Right lobe of liver (tissue), 4 donors: Measurements from ENCODE around the gene CADM2.

Source experiments
- CTCF ChIP-seq, 4 donors: fragments of 200-600 bp in 3 of 4; fragments of 450-650 bp in 1 of 4; IDR thresholded peaks; one replicate each; pipeline versions ENCODE4 v1.5.1 to v1.8.0; 2016 to 2022; ENCODE audit warnings: antibody characterized with exemption in 4 of 4, mild to moderate bottlenecking in 2 of 4
- POLR2A ChIP-seq: fragments of 450-650 bp; IDR thresholded peaks from one replicate; pipeline ENCODE4 v1.6.1; 2017; ENCODE audit warnings: antibody characterized with exemption, mild to moderate bottlenecking
- donor health status: DM: no; HTN: no; CAD: no.
- donor health status: DM: no; HTN: no; CAD: no.
- donor health status: DM: no; HTN: yes; CAD: no.

GRCh38 chr3:85316252-85316651 lies 357.5 kb downstream of the CADM2 start:
- TF ChIP-seq CTCF (IDR thresholded peaks at IDR 0.05) (no peak), POLR2A (no peak)
